Pulmonary artery endothelial cell (primary cell): ENCODE data around the gene GRM5. TPM values are rescaled to one million over a fixed set of nuclear protein-coding genes. Genes with fewer than 3 reads are reported as not detected.
"Not testable (repeated sequence)": the region's sequence is repeated elsewhere in the genome, so short reads cannot be mapped to it uniquely, and the experiment has no call there.

Experiments used
- DNase-seq: peaks from one replicate; pipeline ENCODE4 v3.0.0-alpha.2; 2011; ENCODE audit warnings: low read depth, low spot score
- total RNA-seq: library from RNA; depleted of rRNA; stranded (reverse); fragments of >200 nt; gene quantifications from 2 replicates; pipeline ENCODE4 v1.2.3, GENCODE V29; 2014

The GRM5 gene
- total RNA-seq = under 0.01 and 0.04 TPM in 2 replicates

GRCh38 chr11:89065651-89066201 lies at the start of gene GRM5:
Gene GRM5, minus strand, starts transcription at chr11:89065982. Its CDS starts 18,110 bp downstream, at chr11:89047872.
- not testable (repeated sequence) for DNase-seq

DNA sequence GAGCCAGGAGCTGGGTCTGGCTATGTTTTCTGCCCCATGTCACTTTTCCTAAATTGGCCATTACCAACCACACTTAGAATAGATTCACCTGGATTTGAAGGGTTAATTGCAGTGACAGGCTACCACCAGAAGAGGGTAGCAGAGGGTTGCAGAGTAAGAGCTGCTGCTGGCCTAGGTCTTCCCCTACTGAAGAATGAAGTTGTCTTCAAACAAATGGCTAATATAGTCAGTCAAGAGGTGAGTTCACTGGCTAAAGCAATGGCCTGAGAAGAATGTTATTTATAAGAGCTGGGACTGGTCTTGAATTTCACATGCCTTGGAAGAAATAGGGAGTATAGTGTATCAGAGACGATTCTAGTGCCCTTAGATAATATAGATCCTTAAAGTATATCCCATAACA lies 32.2 kb upstream of the GRM5 start:
- not testable (repeated sequence) for DNase-seq

DNA sequence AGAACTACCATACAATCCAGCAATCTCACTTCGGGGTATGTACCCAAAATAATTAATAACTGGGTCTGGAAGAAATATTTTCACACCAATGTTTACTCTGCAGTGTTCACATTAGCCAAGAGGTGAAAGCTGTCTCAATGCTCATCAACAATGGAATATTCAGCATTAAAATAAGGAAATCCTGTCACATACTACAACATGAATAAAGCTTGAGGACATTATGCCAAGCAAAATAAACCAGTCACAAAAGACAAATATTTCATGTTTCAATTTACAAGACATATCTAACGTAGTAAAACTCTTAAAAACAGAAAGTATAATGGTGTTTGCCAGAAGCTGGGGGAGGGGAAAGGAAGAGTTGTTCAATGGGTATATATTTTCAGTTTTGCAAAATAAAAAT lies 28.0 kb upstream of the GRM5 start:
- DNase-seq = not testable (repeated sequence)

DNA sequence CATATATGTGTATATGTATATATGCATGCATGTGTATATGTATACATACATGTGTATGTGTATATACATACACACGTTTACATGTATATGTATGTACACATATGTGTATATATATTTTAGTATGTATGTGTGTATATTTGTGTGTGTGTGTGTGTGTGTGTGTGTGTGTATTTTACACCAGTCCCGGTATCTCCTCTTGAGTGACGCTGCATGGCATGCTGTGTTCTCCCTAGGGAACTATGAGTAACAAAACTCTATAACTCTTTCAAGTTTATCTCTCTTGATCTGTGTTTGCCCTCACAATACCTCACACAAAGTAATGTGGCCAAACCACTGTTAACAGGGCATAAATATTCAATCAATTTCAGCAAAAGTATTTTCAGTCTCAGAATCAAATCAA lies 19.2 kb upstream of the GRM5 start:
- not testable (repeated sequence) for DNase-seq

DNA sequence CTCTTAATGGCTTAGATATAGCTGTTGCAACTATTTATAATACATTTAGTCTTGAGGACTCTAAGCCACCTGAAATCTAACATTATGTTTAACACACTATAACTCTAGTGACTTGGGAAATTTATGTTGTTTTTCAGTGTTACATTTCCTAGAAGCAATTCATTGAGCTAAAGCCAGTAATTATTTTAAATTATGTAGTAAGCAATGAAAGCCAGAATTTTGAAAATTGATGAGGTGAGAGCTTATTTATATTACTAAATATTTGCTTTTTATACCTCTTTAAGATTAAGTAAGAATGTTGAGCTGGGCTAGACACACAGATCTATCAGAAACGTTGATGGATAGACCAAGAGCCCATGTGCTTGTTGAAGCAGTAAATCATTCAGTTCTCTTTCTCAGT lies 5.1 kb upstream of the GRM5 start:
- DNase-seq = not testable (repeated sequence)

GRCh38 chr11:89067264-89067663 lies 1.5 kb upstream of the GRM5 start:
- no peak for DNase-seq

DNA sequence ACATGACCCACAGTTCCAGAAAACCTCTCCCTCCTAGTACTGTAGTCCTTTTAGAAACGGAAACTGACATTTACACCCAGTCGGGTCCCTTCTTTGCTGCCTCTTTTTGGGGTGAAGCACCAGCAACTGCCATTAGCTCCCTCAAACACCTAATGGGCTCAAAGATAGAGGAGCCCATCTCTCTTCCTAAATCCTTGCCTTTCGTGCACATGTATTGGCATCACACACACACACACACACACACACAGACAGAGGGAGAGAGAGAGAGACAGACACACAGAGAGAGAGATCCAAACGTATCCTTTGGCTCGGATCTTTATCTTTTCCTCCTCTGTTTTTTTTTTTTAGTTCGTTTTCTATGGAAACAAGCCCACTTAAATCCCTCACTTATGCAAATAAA lies 716 bp downstream of the GRM5 start:
- no peak for DNase-seq

DNA sequence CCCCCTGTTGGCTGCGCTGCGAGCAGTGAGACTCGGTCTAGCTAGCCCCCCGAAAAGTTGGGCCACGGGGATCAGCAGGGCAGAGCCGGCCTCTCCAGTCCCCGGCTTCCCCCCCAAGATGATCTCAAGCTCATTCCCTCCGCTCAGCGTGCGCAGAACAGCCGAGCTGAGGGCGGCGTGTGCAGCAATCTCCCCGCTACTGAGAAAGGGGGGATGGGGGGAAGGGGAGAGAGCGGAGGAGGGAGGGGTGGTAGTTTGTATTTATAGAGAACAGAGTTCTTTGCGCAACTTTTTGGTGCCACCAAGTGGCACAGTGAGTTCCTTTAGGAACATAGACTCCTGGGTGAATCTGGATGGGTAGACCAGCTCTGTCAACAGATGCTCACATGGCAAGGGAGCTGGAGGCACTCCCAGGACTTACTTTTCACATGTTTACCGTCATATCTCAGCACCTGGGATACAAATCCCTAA lies 2.3 kb downstream of the GRM5 start:
- DNase-seq = not testable (repeated sequence)

- DNase-seq = not testable (repeated sequence)
Observed at GRCh38 chr11:89062771-89063298, 2.9 kb downstream of the GRM5 start.

DNA sequence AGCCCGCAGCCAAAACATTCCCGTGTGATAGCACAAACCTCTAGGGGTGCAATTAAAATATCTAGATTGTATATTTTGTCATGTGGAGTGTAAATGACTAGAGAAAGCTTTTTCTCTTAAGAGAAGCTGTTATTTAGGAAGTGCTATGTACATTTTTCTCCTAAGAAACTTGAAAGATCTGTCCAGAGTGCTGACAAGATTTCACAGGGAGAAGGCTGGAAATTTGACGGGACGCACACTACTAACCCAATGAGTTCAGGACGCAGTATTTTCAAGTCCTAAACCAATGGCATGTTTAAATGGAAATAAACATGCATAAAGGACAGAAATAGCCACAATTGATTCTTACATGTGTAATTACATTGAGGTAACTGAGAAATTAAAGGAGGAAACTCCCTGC lies 3.9 kb downstream of the GRM5 start:
- not testable (repeated sequence) for DNase-seq

GRCh38 chr11:89057406-89057805 lies 8.4 kb downstream of the GRM5 start:
- not testable (repeated sequence) for DNase-seq

DNA sequence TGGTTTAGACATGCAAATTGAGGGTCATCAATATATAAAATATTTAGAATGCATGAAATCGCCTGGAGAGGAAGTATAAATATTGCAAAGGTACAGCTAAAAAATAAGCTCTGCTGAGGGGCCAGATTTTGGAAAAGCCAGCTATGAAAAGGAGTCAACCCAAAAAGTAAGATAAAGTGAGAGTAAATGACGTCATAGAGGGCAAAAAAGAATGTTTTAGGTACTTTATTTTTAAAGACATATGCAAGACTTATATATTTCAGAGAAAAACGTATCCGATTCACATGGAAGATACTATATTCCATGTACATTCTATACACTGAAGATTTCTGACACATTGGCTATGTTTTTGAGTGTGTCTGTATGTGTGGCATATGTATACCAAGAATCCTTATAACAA lies 13.6 kb downstream of the GRM5 start:
- DNase-seq = no peak

GRCh38 chr11:89047159-89047558 lies 18.6 kb downstream of the GRM5 start:
- not testable (repeated sequence) for DNase-seq

GRCh38 chr11:89043861-89044588 lies 21.8 kb downstream of the GRM5 start:
- DNase-seq = not testable (repeated sequence)

DNA sequence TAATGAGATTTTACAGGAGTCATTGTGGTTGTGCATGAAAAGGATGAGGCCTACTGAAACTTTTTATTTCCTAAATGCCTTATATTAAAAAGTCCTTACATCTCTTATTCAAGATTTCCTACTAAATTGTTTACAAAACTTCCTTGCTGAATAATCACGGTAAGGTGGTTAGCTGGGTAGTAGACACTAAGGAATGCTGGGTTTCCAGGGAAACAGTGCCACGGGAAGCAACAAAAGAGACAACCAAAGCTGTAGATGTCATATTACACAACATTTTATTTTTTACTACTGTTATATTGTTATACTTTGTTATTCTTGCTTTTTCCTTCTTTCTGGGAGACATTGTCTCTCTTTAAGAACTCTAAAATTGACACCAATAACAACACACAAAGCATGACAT lies 36.1 kb downstream of the GRM5 start:
- not testable (repeated sequence) for DNase-seq

DNA sequence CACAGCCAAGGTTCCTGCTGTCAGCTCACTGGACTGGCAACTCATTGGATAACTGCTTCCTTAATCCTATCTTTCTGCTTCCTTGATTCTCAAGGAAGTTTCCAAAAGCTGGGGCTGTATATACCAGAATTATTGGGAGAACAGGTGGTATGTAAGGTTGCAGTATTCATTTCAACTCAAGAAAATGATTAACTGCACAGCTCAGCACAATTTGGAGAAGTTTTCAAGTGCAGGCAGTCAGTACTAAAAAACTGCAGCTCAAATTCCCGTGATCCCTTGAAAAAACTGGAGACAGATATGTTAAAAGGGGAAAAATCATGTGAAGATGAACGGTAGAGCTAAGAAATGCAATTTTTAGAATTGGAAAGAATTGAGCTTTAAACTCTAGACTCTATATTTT lies 44.4 kb downstream of the GRM5 start:
- DNase-seq = no peak

DNA sequence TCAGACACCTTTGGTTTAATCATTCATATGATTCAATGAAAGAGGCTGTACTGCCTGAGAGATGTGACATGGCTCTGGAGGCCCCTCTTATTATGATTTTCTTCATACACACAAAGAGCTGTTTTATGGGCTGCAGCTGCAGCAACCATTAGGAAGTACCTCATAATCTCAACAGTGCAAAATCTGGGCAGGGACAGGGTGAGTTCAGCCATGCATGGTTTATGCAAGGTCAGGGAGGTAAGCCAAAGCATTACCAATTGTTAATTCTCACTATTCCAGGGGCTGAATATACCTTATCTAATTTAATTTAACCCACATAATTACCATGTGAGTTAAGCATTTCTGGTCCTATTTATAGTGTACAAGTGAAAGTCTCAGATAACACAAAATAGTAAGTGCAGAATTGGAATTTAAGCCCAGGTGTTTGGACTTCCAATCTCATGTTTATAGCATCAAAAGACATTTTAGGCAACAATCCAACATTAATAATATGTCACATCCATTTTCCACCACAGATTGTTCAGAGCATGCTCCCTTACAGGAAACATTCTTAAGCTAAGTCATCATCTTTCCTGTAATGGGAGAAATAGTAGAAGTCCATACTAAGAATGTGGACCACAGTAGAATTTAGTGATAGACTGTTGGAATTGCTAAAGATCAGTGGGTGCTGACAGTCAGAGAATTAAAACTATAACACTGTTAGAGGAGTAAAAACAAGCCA lies 45.8 kb downstream of the GRM5 start:
- not testable (repeated sequence) for DNase-seq

GRCh38 chr11:89016214-89016613 lies 49.6 kb downstream of the GRM5 start:
- DNase-seq = no peak

- DNase-seq = no peak
Observed at GRCh38 chr11:89015614-89016013, 50.2 kb downstream of the GRM5 start.

DNA sequence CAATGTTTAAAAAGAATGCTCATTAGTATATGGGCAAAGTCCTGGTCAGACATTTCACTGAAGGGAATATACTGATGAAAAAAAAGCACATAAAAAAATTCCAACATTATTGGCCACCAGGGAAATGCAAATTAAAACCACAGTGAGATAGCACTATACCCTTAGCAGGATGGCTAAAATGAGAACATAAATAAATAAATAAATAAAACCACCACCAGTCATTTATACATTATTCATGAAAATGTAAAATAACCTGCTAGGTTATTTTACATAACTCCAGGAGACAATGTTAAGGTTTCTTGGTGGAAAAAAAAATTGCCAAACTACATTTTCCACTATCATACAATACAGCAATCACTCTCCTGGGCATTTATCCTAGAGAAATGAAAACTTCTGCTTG lies 64.9 kb downstream of the GRM5 start:
- not testable (repeated sequence) for DNase-seq

DNA sequence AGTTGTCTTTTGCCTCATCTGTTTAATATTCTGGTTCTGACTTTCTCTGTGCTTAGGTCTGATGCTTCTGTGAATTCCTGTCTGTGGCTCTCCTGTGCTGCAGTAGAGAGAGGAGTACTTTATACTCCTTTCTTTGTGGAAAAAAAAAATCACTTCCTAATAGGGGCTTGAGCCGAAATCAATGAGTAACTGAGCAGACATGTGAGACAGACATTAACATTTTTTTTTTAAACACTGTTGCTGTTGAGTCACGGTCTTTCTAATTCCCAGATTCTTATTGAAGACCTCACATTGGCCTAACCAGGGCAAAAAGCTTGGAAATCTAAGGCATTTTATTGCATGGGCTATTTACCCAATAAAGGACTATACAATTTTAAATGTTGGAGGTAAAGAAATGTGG lies 86.1 kb downstream of the GRM5 start:
- DNase-seq = no peak

GRCh38 chr11:88978992-88979391 lies 86.8 kb downstream of the GRM5 start:
- not testable (repeated sequence) for DNase-seq
